HEK293 (cell line): ENCODE results near the gene PIGBOS1.

Experiments used
- CTCF ChIA-PET: fragments of 350-600 bp; formaldehyde crosslinking; extraction: SDS; loops from one replicate; lab custom pipeline; 2021; ENCODE audit warnings: antibody characterized with exemption; lab: Yijun Ruan, JAX
- POLR2A ChIA-PET: fragments of 300-600 bp; formaldehyde crosslinking; extraction: SDS; loops from one replicate; lab custom pipeline; 2020; ENCODE audit warnings: antibody characterized with exemption, inconsistent platforms; lab: Yijun Ruan, JAX
- H3K27ac ChIP-seq: fragments of 200-500 bp; sonication (Bioruptor generic); 2 replicates; pipeline ENCODE4 v1.5.1; 2014; ENCODE audit warnings: low read depth, low read length, control low read depth, inconsistent platforms; ENCODE audit errors: extremely low read depth
- H3K36me3 ChIP-seq, 2 experiments: fragments of 200-500 bp in 1 of 2; sonication (Bioruptor generic) in 1 of 2; 1 replicate in 1 of 2; 2 replicates in 1 of 2; pipeline ENCODE4 v1.5.1; 2014 to 2017; ENCODE audit warnings: inconsistent platforms in 2 of 2, low read length in 2 of 2; ENCODE audit not compliant: control insufficient read depth in 2 of 2, insufficient read depth in 1 of 2
- H3K4me1 ChIP-seq: fragments of 200-500 bp; sonication (Bioruptor generic); 2 replicates; pipeline ENCODE4 v1.5.1; 2014; ENCODE audit warnings: mild to moderate bottlenecking, low read length, inconsistent platforms; ENCODE audit not compliant: control insufficient read depth, insufficient read depth
- H3K4me3 ChIP-seq: 2 replicates; pipeline ENCODE4 v1.5.1; 2011; ENCODE audit warnings: low read depth, mild to moderate bottlenecking, control low read depth, low read length, moderate library complexity
- H3K9me3 ChIP-seq: fragments of 200-500 bp; sonication (Bioruptor generic); 2 replicates; pipeline ENCODE4 v1.5.1; 2014; ENCODE audit warnings: low read depth, low read length, inconsistent platforms; ENCODE audit not compliant: control insufficient read depth, insufficient read depth
- ATF2 ChIP-seq: fragments of 450-650 bp; formaldehyde crosslinking; IDR thresholded peaks from 2 replicates; pipeline ENCODE4 v1.5.1; 2016; ENCODE audit warnings: missing biosample characterization, missing genetic modification characterization, low read depth
- BCL11A ChIP-seq: fragments of 450-650 bp; formaldehyde crosslinking; IDR thresholded peaks from 2 replicates; pipeline ENCODE4 v1.5.1; 2016; ENCODE audit warnings: low read depth, missing biosample characterization, missing genetic modification characterization
- BCL11B ChIP-seq: fragments of 450-650 bp; formaldehyde crosslinking; IDR thresholded peaks from 2 replicates; pipeline ENCODE4 v1.5.1; 2016; ENCODE audit warnings: low read depth, missing biosample characterization, missing genetic modification characterization
- FEZF1 ChIP-seq: fragments of 450-650 bp; formaldehyde crosslinking; IDR thresholded peaks from 2 replicates; pipeline ENCODE4 v1.5.1; 2016; ENCODE audit warnings: missing biosample characterization, missing genetic modification characterization
- GFI1B ChIP-seq: fragments of 450-650 bp; formaldehyde crosslinking; IDR thresholded peaks from 2 replicates; pipeline ENCODE4 v1.5.1; 2016; ENCODE audit warnings: missing biosample characterization, missing genetic modification characterization
- HOXD13 ChIP-seq: sonication (generic); formaldehyde crosslinking; IDR thresholded peaks from 2 replicates; pipeline ENCODE4 v1.8.0; 2022; ENCODE audit warnings: missing genetic modification reagents, borderline replicate concordance
- MYNN ChIP-seq: fragments of 450-650 bp; formaldehyde crosslinking; IDR thresholded peaks from 2 replicates; pipeline ENCODE4 v1.5.1; 2016; ENCODE audit warnings: missing biosample characterization, missing genetic modification characterization, borderline replicate concordance
- OSR2 ChIP-seq: fragments of 450-650 bp; formaldehyde crosslinking; IDR thresholded peaks from 2 replicates; pipeline ENCODE4 v1.5.1; 2016; ENCODE audit warnings: missing biosample characterization, missing genetic modification characterization
- PBX3 ChIP-seq: sonication (generic); formaldehyde crosslinking; IDR thresholded peaks from 2 replicates; pipeline ENCODE4 v1.8.1; 2022; ENCODE audit warnings: mild to moderate bottlenecking, moderate library complexity, missing genetic modification reagents
- RBAK ChIP-seq: fragments of 450-650 bp; formaldehyde crosslinking; IDR thresholded peaks from 2 replicates; pipeline ENCODE4 v1.5.1; 2016; ENCODE audit warnings: missing biosample characterization, missing genetic modification characterization
- SP2 ChIP-seq: fragments of 450-650 bp; formaldehyde crosslinking; IDR thresholded peaks from 2 replicates; pipeline ENCODE4 v1.5.1; 2016; ENCODE audit warnings: missing biosample characterization, missing genetic modification characterization
- SP7 ChIP-seq: fragments of 450-650 bp; formaldehyde crosslinking; IDR thresholded peaks from 2 replicates; pipeline ENCODE4 v1.5.1; 2016; ENCODE audit warnings: missing biosample characterization, missing genetic modification characterization
- WT1 ChIP-seq: fragments of 450-650 bp; formaldehyde crosslinking; IDR thresholded peaks from 2 replicates; pipeline ENCODE4 v1.5.1; 2016; ENCODE audit warnings: missing biosample characterization, missing genetic modification characterization
- ZNF133 ChIP-seq: fragments of 450-650 bp; formaldehyde crosslinking; IDR thresholded peaks from 2 replicates; pipeline ENCODE4 v1.5.1; 2016; ENCODE audit warnings: missing biosample characterization, missing genetic modification characterization
- ZNF311 ChIP-seq: fragments of 450-650 bp; formaldehyde crosslinking; IDR thresholded peaks from 2 replicates; pipeline ENCODE4 v1.5.1; 2017; ENCODE audit warnings: missing biosample characterization, missing genetic modification characterization, borderline replicate concordance
- ZNF354C ChIP-seq: fragments of 450-650 bp; formaldehyde crosslinking; IDR thresholded peaks from 2 replicates; pipeline ENCODE4 v1.5.1; 2016; ENCODE audit warnings: missing biosample characterization, missing genetic modification characterization, low read depth, borderline replicate concordance
- ZNF423 ChIP-seq: fragments of 450-650 bp; formaldehyde crosslinking; IDR thresholded peaks from 2 replicates; pipeline ENCODE4 v1.5.1; 2016; ENCODE audit warnings: missing biosample characterization, missing genetic modification characterization
- ZNF473 ChIP-seq: fragments of 450-650 bp; formaldehyde crosslinking; IDR thresholded peaks from 2 replicates; pipeline ENCODE4 v1.5.1; 2017; ENCODE audit warnings: missing biosample characterization, missing genetic modification characterization
- ZNF549 ChIP-seq: fragments of 450-650 bp; IDR thresholded peaks from 2 replicates; pipeline ENCODE4 v1.5.1; 2018; ENCODE audit warnings: missing biosample characterization, missing genetic modification characterization, mild to moderate bottlenecking, inconsistent platforms, moderate library complexity
- ZNF560 ChIP-seq: fragments of 450-650 bp; formaldehyde crosslinking; IDR thresholded peaks from 2 replicates; pipeline ENCODE4 v1.5.1; 2017; ENCODE audit warnings: missing biosample characterization, missing genetic modification characterization, borderline replicate concordance
- ZNF843 ChIP-seq: fragments of 450-650 bp; formaldehyde crosslinking; IDR thresholded peaks from 2 replicates; pipeline ENCODE4 v1.5.1; 2016; ENCODE audit warnings: missing biosample characterization, missing genetic modification characterization
- TF ChIP-seq, protein P1 (sequence below): fragments of 450-650 bp; formaldehyde crosslinking; IDR thresholded peaks from 2 replicates; pipeline ENCODE4 v1.5.1; 2016; ENCODE audit warnings: missing biosample characterization, missing genetic modification characterization
- TF ChIP-seq, protein P2 (sequence below): IDR thresholded peaks from 2 replicates; pipeline ENCODE4 v1.6.1; 2011; ENCODE audit warnings: mild to moderate bottlenecking, low read depth, low read length, borderline replicate concordance
- TF ChIP-seq, protein P3 (sequence below): fragments of 450-650 bp; IDR thresholded peaks from 2 replicates; pipeline ENCODE4 v1.5.1; 2018; ENCODE audit warnings: missing biosample characterization, mild to moderate bottlenecking, missing genetic modification characterization
- TF ChIP-seq, protein P4 (sequence below): fragments of 450-650 bp; formaldehyde crosslinking; IDR thresholded peaks from 2 replicates; pipeline ENCODE4 v1.5.1; 2017; ENCODE audit warnings: missing biosample characterization, missing genetic modification characterization
- TF ChIP-seq, protein P5 (sequence below): fragments of 450-650 bp; formaldehyde crosslinking; optimal IDR thresholded peaks from 2 replicates; pipeline ENCODE3; 2016; ENCODE audit warnings: missing biosample characterization, mild to moderate bottlenecking, missing genetic modification characterization

Gene PIGBOS1

GRCh38 chr15:55344206-55344605, 25.3 kb upstream of the PIGBOS1 start:
- H3K4me1 ChIP-seq = no peaks in the 10 kb centered on the region; the same call in 1 of the 2 replicates
- no peak overlapping the region for H3K27ac ChIP-seq
- H3K4me3 ChIP-seq = no peak overlapping the region
- POLR2A ChIA-PET = no interaction called here
- no peaks in the 10 kb centered on the region for H3K36me3 ChIP-seq
- TF ChIP-seq SP2 (no peak), HOXD13 (CRISPR knock-in tag) (no peak), ZNF473 (no peak), ATF2 (tag by site-specific recombination) (no peak), MYNN (tag by site-specific recombination) (no peak), ZNF133 (tag by site-specific recombination) (no peak), RBAK (tag by site-specific recombination) (no peak)
- TF ChIP-seq, protein P1, sequence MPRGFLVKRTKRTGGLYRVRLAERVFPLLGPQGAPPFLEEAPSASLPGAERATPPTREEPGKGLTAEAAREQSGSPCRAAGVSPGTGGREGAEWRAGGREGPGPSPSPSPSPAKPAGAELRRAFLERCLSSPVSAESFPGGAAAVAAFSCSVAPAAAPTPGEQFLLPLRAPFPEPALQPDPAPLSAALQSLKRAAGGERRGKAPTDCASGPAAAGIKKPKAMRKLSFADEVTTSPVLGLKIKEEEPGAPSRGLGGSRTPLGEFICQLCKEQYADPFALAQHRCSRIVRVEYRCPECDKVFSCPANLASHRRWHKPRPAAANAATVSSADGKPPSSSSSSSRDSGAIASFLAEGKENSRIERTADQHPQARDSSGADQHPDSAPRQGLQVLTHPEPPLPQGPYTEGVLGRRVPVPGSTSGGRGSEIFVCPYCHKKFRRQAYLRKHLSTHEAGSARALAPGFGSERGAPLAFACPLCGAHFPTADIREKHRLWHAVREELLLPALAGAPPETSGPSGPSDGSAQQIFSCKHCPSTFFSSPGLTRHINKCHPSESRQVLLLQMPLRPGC (tag by site-specific recombination) = no peak
- CTCF ChIA-PET = no interaction called here
- no peaks in the 10 kb centered on the region for H3K9me3 ChIP-seq

DNA sequence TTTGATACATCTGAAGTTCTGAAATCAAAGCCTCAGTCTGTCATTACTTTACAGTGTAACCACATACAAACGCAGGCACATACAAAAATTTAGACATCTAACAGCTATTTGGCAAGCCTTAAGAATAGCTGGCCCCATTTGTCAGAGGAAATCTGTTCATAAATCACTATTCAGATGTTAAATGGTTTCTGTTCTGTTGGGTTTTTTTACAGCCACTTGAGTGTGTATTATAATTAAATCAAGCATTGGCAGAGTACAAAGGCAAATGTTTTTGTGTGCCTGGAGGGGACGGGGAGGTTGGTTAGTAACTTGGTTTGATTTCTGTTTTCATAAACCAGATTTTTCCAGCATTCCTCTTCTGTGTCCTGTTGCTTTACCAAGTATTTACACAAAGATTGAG, 24.2 kb upstream of the PIGBOS1 start:
- ChIA-PET CTCF (no interaction called here), POLR2A (no interaction called here)
- H3K36me3 ChIP-seq = no peaks in the 10 kb centered on the region
- H3K9me3 ChIP-seq = no peaks in the 10 kb centered on the region
- H3K4me3 ChIP-seq = no peak overlapping the region
- no peaks in the 10 kb centered on the region; the same call in 1 of the 2 replicates for H3K4me1 ChIP-seq
- H3K27ac ChIP-seq = no peak overlapping the region
- TF ChIP-seq PBX3 (CRISPR knock-in tag) (no peak), FEZF1 (peak; percentile 59), GFI1B (tag by site-specific recombination) (peak; percentile 99), ZNF549 (tag by site-specific recombination) (no peak), ZNF423 (tag by site-specific recombination) (no peak), OSR2 (tag by site-specific recombination) (0 out of 2 replicates have a peak, but pooled peaks have one; percentile 12), ZNF843 (tag by site-specific recombination) (peak; percentile 64; the same call in 1 of the 2 replicates), ZNF354C (no peak), ZNF560 (tag by site-specific recombination) (no peak), ZNF311 (no peak), BCL11B (tag by site-specific recombination) (peak; percentile 29; the same call in 1 of the 2 replicates), BCL11A (tag by site-specific recombination) (peak; percentile 58; the same call in 1 of the 2 replicates), SP7 (tag by site-specific recombination) (peak; percentile 70), WT1 (tag by site-specific recombination) (peak; percentile 55; the same call in 1 of the 2 replicates)
- TF ChIP-seq, protein P2, sequence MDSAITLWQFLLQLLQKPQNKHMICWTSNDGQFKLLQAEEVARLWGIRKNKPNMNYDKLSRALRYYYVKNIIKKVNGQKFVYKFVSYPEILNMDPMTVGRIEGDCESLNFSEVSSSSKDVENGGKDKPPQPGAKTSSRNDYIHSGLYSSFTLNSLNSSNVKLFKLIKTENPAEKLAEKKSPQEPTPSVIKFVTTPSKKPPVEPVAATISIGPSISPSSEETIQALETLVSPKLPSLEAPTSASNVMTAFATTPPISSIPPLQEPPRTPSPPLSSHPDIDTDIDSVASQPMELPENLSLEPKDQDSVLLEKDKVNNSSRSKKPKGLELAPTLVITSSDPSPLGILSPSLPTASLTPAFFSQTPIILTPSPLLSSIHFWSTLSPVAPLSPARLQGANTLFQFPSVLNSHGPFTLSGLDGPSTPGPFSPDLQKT = no peak
- TF ChIP-seq, protein P3, sequence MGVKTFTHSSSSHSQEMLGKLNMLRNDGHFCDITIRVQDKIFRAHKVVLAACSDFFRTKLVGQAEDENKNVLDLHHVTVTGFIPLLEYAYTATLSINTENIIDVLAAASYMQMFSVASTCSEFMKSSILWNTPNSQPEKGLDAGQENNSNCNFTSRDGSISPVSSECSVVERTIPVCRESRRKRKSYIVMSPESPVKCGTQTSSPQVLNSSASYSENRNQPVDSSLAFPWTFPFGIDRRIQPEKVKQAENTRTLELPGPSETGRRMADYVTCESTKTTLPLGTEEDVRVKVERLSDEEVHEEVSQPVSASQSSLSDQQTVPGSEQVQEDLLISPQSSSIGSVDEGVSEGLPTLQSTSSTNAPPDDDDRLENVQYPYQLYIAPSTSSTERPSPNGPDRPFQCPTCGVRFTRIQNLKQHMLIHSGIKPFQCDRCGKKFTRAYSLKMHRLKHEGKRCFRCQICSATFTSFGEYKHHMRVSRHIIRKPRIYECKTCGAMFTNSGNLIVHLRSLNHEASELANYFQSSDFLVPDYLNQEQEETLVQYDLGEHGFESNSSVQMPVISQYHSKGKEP (tag by site-specific recombination) = 0 out of 2 replicates have a peak, but pooled peaks have one; percentile 9
- TF ChIP-seq, protein P4, sequence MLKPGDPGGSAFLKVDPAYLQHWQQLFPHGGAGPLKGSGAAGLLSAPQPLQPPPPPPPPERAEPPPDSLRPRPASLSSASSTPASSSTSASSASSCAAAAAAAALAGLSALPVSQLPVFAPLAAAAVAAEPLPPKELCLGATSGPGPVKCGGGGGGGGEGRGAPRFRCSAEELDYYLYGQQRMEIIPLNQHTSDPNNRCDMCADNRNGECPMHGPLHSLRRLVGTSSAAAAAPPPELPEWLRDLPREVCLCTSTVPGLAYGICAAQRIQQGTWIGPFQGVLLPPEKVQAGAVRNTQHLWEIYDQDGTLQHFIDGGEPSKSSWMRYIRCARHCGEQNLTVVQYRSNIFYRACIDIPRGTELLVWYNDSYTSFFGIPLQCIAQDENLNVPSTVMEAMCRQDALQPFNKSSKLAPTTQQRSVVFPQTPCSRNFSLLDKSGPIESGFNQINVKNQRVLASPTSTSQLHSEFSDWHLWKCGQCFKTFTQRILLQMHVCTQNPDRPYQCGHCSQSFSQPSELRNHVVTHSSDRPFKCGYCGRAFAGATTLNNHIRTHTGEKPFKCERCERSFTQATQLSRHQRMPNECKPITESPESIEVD (tag by site-specific recombination) = peak; percentile 91
- TF ChIP-seq, protein P5, sequence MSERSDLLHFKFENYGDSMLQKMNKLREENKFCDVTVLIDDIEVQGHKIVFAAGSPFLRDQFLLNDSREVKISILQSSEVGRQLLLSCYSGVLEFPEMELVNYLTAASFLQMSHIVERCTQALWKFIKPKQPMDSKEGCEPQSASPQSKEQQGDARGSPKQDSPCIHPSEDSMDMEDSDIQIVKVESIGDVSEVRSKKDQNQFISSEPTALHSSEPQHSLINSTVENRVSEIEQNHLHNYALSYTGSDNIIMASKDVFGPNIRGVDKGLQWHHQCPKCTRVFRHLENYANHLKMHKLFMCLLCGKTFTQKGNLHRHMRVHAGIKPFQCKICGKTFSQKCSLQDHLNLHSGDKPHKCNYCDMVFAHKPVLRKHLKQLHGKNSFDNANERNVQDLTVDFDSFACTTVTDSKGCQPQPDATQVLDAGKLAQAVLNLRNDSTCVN (tag by site-specific recombination) = no peak
